Activated naive CD4-positive, alpha-beta T cell treated with anti-CD3 and anti-CD28 coated beads for 36 hours (primary cell): ENCODE results near the gene FSTL1. TPM values are rescaled to one million over a fixed set of nuclear protein-coding genes. Genes with fewer than 3 reads are reported as not detected.

Source experiments
- total RNA-seq, 2 experiments: library from RNA; stranded (reverse); gene quantifications; one replicate each; pipeline ENCODE4 v1.2.3, GENCODE V29; 2021

The FSTL1 gene
- total RNA-seq, 2 experiments from 2014 or later = 0.40 TPM; not detected in 1

Other genes with a start within 250 kb of the FSTL1 start
- not detected for gene GPR156, start 165.8 kb downstream of the FSTL1 start, total RNA-seq
- 10 to 100 TPM; 17.6 to 18.0 TPM for gene LRRC58, start 101.6 kb downstream of the FSTL1 start, total RNA-seq
- 100 to 1,000 TPM; 146 to 152 TPM for gene NDUFB4, start 145.3 kb upstream of the FSTL1 start, total RNA-seq
- not detected for gene HGD, start 231.2 kb upstream of the FSTL1 start, total RNA-seq